ENCODE measurements around the gene SLC30A3. TPM values are rescaled to one million over a fixed set of nuclear protein-coding genes. Genes with fewer than 3 reads are reported as not detected.
"Not testable (repeated sequence)": the region's sequence is repeated elsewhere in the genome, so short reads cannot be mapped to it uniquely, and the experiment has no call there.

The SLC30A3 gene
- total RNA-seq, 1 experiment from 2014 or later = 45.6 TPM

DNA sequence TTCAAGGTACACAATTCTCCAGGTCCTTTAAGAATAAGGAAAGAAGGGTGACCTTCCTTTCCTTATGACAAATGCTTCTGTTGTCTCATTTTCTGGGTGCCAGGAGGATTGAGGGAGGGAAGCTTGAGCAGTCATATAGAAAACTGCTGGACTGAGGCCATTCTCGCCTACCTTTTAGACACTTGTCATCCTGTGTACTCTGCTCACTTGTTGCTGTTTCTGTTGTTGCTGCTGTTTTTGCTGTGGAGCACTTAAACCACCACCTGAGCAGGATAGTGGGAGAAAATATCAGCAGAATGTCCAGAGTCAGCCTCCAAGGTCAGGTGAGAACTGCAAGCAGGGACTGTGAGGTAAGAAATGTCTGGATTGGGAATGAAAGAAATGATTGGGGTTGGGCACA lies 15.2 kb upstream of the SLC30A3 start:
- no peak for TF ChIP-seq EZH2 (IDR thresholded peaks at IDR 0.05; ENCODE audit: borderline replicate concordance, low read depth, low read length, poor library complexity, severe bottlenecking)
- no peak for TF ChIP-seq CTCF (conservative IDR thresholded peaks at IDR 0.05; ENCODE audit: low read depth, low read length)
- ChIA-PET CTCF (interaction anchor here (0.6 kb wide), 1 partner anchor 316 kb away, joined by 3 read pairs; no protein-coding TSS in a partner anchor), POLR2A (ENCODE audit: low non-redundant PET) (no interaction called here)
- intact Hi-C loops (cut with micrococcal nuclease; ENCODE audit: unreplicated experiment) = no loop called here
- H3K4me1 ChIP-seq (ENCODE audit: insufficient read depth, low read length, poor library complexity, severe bottlenecking) = peaks cover 16% of the 10 kb centered on the region
- H3K4me3 ChIP-seq (ENCODE audit: low read depth, low read length, poor library complexity, severe bottlenecking) = no peak overlapping the region
- no peaks in the 10 kb centered on the region for H3K9me3 ChIP-seq (ENCODE audit: low read depth, low read length, poor library complexity, severe bottlenecking)
- no TSS peak for BruUV-seq (replicated peaks)
- no peak overlapping the region for H3K27ac ChIP-seq (ENCODE audit: low read depth, low read length, poor library complexity, severe bottlenecking)
- H3K36me3 ChIP-seq (ENCODE audit: insufficient read depth, low read length, poor library complexity, severe bottlenecking) = no peaks in the 10 kb centered on the region
- no peaks in the 10 kb centered on the region for H3K27me3 ChIP-seq (replicated peaks; ENCODE audit: insufficient read depth, low read depth, low read length, poor library complexity)
- no peak for DNase-seq (ENCODE audit: low spot score)

DNA sequence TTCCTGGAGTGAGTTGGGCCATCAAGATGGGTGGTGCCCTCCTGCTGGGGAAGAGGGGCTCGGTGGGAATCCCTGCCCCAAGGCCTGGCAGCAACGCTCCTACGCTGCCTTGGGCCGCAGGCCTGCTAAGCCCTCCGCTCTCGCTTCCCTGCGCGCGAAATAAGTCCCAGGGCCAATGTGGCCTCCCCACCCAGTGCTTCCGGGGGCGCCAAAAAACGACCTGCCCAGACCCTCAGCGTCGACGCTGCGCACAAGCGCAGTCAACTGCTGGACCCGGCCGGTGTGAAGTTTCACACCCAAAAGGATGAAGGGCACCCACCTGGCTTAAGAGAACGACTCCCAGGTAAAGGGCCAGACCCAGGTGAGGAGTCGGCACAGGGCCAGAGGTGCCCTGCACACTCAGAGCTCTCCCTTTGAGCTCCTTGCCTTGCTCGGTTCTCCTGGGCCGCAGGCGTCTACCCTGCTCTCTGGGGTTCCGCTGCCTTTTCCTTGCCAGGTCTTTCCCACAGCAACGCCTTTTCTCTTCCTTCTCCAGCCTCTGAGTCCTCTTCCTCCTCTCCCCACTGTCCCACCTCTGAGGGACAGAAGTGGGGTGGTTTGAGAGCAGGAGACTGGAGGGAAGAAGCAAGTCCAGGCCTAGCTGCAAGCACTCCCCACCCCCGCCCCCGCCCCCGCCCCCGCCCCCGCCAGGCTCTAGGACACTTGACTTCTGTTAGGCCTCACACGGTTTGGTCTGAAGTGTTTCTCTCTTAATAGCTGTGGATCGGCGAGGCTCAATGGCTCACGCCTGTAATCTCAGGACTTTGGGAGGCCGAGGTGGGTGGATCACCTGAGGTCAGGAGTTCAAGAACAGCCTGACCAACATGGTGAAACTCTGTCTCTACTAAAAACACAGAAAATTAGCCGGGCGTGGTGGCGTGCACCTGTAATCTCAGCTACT lies 12.6 kb upstream of the SLC30A3 start, which contains the start of gene DNAJC5G:
Gene DNAJC5G (plus strand): TSS at position 223 of the 940 bp plus-strand sequence. CDS start 1,296 bp downstream, outside the sequence.
- intact Hi-C loops (cut with micrococcal nuclease; ENCODE audit: unreplicated experiment) = no loop called here

DNA sequence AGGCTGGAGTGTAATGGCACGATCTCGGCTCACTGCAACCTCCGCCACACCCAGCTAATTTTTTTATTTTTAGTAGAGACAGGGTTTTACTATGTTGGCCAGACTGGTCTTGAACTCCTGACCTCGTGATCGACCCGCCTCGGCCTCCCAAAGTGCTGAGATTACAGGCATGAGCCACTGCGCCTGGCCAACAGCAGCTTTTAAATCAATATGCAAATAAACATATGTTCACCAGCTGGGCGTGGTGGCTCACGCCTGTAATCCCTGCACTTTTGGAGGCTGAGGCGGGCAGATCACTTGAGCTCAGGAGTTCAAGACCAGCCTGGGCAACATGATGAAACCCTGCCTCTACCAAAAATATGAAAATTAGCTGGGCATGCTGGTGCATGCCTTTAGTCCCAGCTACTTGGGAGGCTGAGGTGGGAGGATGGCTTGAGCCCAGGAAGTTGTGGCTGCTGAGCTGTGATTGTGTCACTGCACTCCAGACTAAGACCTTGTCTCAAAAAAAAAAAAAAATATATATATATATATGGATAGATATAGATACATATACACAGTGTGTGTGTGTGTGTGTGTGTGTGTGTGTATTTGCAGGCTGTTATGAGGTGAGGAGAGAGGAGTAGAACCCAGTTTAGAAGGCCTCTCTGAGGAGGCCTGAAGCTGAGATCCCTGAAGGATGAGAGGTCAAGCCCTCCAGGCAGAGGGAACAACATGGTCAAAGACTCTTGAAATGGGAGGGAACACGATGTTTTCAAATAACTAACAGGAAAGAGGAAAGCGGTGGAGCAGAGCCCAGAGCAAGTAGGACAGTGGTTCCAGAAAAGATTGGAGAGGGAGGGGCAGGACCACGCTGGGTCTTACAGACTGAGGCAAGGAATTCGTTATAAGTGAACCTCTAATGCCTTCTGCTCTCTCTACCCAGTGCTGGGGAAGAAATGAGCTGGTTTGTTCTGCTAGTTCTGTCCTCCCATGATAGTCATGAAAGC lies 10.0 kb upstream of the SLC30A3 start:
- ChIA-PET POLR2A (ENCODE audit: low non-redundant PET) (interaction anchor here (0.6 kb wide), 1 partner anchor 28 kb away, joined by 17 read pairs; no protein-coding TSS in a partner anchor), CTCF (interaction anchor here (0.6 kb wide), 2 partner anchors 42 to 53 kb away, joined by 3 to 4 read pairs; no protein-coding TSS in a partner anchor)
- H3K27ac ChIP-seq (ENCODE audit: low read depth, low read length, poor library complexity, severe bottlenecking); H3K4me1 ChIP-seq (ENCODE audit: insufficient read depth, low read length, poor library complexity, severe bottlenecking); H3K9me3 ChIP-seq (ENCODE audit: low read depth, low read length, poor library complexity, severe bottlenecking); H3K36me3 ChIP-seq (ENCODE audit: insufficient read depth, low read length, poor library complexity, severe bottlenecking); H3K4me3 ChIP-seq (ENCODE audit: low read depth, low read length, poor library complexity, severe bottlenecking); H3K27me3 ChIP-seq (replicated peaks; ENCODE audit: insufficient read depth, low read depth, low read length, poor library complexity); intact Hi-C loops (cut with micrococcal nuclease; ENCODE audit: unreplicated experiment); BruUV-seq (replicated peaks); DNase-seq (ENCODE audit: low spot score): not testable (repeated sequence)

More for the DNA sequence above, 12.6 kb upstream of the SLC30A3 start, which contains the start of gene DNAJC5G:
- Histone ChIP-seq H3K27ac (ENCODE audit: low read depth, low read length, poor library complexity, severe bottlenecking) (no peak within 1 kb of the TSS), H3K4me1 (ENCODE audit: insufficient read depth, low read length, poor library complexity, severe bottlenecking) (peaks cover 3% of the 10 kb centered on the region), H3K36me3 (ENCODE audit: insufficient read depth, low read length, poor library complexity, severe bottlenecking) (no peaks in the 10 kb centered on the region), H3K9me3 (ENCODE audit: low read depth, low read length, poor library complexity, severe bottlenecking) (no peaks in the 10 kb centered on the region), H3K27me3 (replicated peaks; ENCODE audit: insufficient read depth, low read depth, low read length, poor library complexity) (no peaks in the 10 kb centered on the region), H3K4me3 (ENCODE audit: low read depth, low read length, poor library complexity, severe bottlenecking) (no peak within 1 kb of the TSS)
- no TSS peak for BruUV-seq (replicated peaks)
- POLR2A ChIA-PET (ENCODE audit: low non-redundant PET) = interaction anchor here (0.7 kb wide), 1 partner anchor 1023 kb away, joined by 5 read pairs; no protein-coding TSS in a partner anchor
- CTCF ChIA-PET = no interaction called here
- no peak for DNase-seq (ENCODE audit: low spot score)
- TF ChIP-seq EZH2 (IDR thresholded peaks at IDR 0.05; ENCODE audit: borderline replicate concordance, low read depth, low read length, poor library complexity, severe bottlenecking) (no peak), CTCF (conservative IDR thresholded peaks at IDR 0.05; ENCODE audit: low read depth, low read length) (no peak)

All from A673 (cell line).